ENCODE data around the gene PCDHB5. TPM values are rescaled to one million over a fixed set of nuclear protein-coding genes. Genes with fewer than 3 reads are reported as not detected.
"Not testable (repeated sequence)": the region's sequence is repeated elsewhere in the genome, so short reads cannot be mapped to it uniquely, and the experiment has no call there.

Gene PCDHB5
- total RNA-seq, 1 donor from 2014 or later: 3.1 TPM

DNA sequence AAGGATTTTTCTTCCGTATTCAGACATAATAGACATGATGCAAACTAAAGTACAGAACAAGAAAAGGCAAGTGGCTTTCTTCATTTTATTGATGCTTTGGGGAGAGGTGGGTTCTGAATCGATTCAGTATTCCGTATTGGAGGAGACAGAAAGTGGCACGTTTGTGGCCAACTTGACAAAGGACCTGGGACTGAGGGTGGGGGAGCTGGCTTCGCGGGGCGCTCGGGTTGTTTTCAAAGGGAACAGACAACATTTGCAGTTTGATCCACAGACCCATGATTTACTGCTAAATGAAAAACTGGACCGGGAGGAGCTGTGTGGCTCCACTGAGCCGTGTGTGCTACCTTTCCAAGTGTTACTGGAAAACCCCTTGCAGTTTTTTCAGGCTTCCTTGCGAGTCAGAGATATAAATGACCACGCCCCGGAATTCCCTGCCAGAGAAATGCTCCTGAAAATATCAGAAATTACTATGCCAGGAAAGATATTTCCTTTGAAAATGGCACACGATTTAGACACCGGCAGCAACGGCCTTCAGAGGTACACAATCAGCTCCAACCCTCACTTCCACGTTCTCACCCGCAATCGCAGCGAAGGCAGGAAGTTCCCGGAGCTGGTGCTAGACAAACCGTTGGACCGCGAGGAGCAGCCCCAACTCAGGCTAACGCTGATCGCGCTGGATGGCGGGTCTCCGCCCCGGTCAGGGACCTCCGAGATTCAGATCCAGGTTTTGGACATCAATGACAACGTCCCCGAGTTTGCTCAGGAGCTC, 15.4 kb downstream of the PCDHB5 start:
- peaks cover 0 to 4% (median 3%) of the 10 kb centered on the region in 3 donors for H3K27me3 ChIP-seq (ENCODE audit: control insufficient read depth in 3 of 3, insufficient read depth in 3 of 3, low read length in 3 of 3)
- H3K4me3 ChIP-seq (ENCODE audit: low read length in 3 of 3): peak overlapping the region in 2 of 3 donors; percentile 11 to 39
- no peak overlapping the region for H3K9ac ChIP-seq (ENCODE audit: low read depth in 1 of 3, low read length in 3 of 3)
- H3K9me3 ChIP-seq (ENCODE audit: control insufficient read depth in 3 of 3, low read length in 3 of 3): peaks cover 7 to 17% (median 8%) of the 10 kb centered on the region in 3 donors
- H3K36me3 ChIP-seq (ENCODE audit: control insufficient read depth in 3 of 3, insufficient read depth in 3 of 3, low read length in 3 of 3): no peaks in the 10 kb centered on the region
- H3K27ac ChIP-seq (ENCODE audit: low read depth, low read length): no peak overlapping the region
- no peaks in the 10 kb centered on the region for H3K4me1 ChIP-seq (ENCODE audit: control insufficient read depth in 3 of 3, insufficient read depth in 3 of 3, low read length in 3 of 3)

- H3K27me3 ChIP-seq (ENCODE audit: control insufficient read depth in 3 of 3, insufficient read depth in 3 of 3, low read length in 3 of 3): peaks cover 0 to 4% (median 3%) of the 10 kb centered on the region in 3 donors
- H3K36me3 ChIP-seq (ENCODE audit: control insufficient read depth in 3 of 3, insufficient read depth in 3 of 3, low read length in 3 of 3): no peaks in the 10 kb centered on the region
- H3K9ac ChIP-seq (ENCODE audit: low read depth in 1 of 3, low read length in 3 of 3): no peak overlapping the region
- H3K4me3 ChIP-seq (ENCODE audit: low read length in 3 of 3): peak overlapping the region in 1 of 3 donors; percentile 11
- no peak overlapping the region for H3K27ac ChIP-seq (ENCODE audit: low read depth, low read length)
- H3K4me1 ChIP-seq (ENCODE audit: control insufficient read depth in 3 of 3, insufficient read depth in 3 of 3, low read length in 3 of 3): no peaks in the 10 kb centered on the region
- H3K9me3 ChIP-seq (ENCODE audit: control insufficient read depth in 3 of 3, low read length in 3 of 3): peaks cover 8 to 17% (median 9%) of the 10 kb centered on the region in 3 donors
Measured at GRCh38 chr5:141150993-141151325, 16.0 kb downstream of the PCDHB5 start.

DNA sequence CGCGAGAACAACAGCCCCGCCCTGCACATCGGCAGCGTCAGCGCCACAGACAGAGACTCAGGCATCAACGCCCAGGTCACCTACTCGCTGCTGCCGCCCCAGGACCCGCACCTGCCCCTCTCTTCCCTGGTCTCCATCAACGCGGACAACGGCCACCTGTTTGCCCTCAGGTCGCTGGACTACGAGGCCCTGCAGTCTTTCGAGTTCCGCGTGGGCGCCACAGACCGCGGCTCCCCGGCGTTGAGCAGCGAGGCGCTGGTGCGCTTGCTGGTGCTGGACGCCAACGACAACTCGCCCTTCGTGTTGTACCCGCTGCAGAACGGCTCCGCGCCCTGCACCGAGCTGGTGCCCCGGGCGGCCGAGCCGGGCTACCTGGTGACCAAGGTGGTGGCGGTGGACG, 16.6 kb downstream of the PCDHB5 start:
- not testable (repeated sequence) for H3K27me3 ChIP-seq (ENCODE audit: control insufficient read depth in 3 of 3, insufficient read depth in 3 of 3, low read length in 3 of 3); H3K4me3 ChIP-seq (ENCODE audit: low read length in 3 of 3); H3K4me1 ChIP-seq (ENCODE audit: control insufficient read depth in 3 of 3, insufficient read depth in 3 of 3, low read length in 3 of 3); H3K9ac ChIP-seq (ENCODE audit: low read depth in 1 of 3, low read length in 3 of 3); H3K27ac ChIP-seq (ENCODE audit: low read depth, low read length); H3K36me3 ChIP-seq (ENCODE audit: control insufficient read depth in 3 of 3, insufficient read depth in 3 of 3, low read length in 3 of 3)
- peaks cover 12 to 21% (median 13%) of the 10 kb centered on the region in 3 donors for H3K9me3 ChIP-seq (ENCODE audit: control insufficient read depth in 3 of 3, low read length in 3 of 3)

DNA sequence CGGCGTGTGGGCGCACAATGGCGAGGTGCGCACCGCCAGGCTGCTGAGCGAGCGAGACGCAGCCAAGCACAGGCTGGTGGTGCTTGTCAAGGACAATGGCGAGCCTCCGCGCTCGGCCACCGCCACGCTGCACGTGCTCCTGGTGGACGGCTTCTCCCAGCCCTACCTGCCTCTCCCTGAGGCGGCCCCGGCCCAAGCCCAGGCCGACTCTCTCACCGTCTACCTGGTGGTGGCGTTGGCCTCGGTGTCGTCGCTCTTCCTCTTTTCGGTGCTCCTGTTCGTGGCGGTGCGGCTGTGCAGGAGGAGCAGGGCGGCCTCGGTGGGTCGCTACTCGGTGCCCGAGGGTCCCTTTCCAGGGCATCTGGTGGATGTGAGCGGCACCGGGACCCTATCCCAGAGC, 17.1 kb downstream of the PCDHB5 start:
- H3K4me3 ChIP-seq (ENCODE audit: low read length in 3 of 3); H3K36me3 ChIP-seq (ENCODE audit: control insufficient read depth in 3 of 3, insufficient read depth in 3 of 3, low read length in 3 of 3); H3K27ac ChIP-seq (ENCODE audit: low read depth, low read length); H3K4me1 ChIP-seq (ENCODE audit: control insufficient read depth in 3 of 3, insufficient read depth in 3 of 3, low read length in 3 of 3); H3K27me3 ChIP-seq (ENCODE audit: control insufficient read depth in 3 of 3, insufficient read depth in 3 of 3, low read length in 3 of 3); H3K9ac ChIP-seq (ENCODE audit: low read depth in 1 of 3, low read length in 3 of 3): not testable (repeated sequence)
- peaks cover 13 to 25% (median 15%) of the 10 kb centered on the region in 3 donors for H3K9me3 ChIP-seq (ENCODE audit: control insufficient read depth in 3 of 3, low read length in 3 of 3)

- no peaks in the 10 kb centered on the region for H3K4me1 ChIP-seq (ENCODE audit: control insufficient read depth in 3 of 3, insufficient read depth in 3 of 3, low read length in 3 of 3)
- no peak overlapping the region for H3K9ac ChIP-seq (ENCODE audit: low read depth in 1 of 3, low read length in 3 of 3)
- no peaks in the 10 kb centered on the region for H3K36me3 ChIP-seq (ENCODE audit: control insufficient read depth in 3 of 3, insufficient read depth in 3 of 3, low read length in 3 of 3)
- peaks cover 13 to 25% (median 13%) of the 10 kb centered on the region in 3 donors for H3K9me3 ChIP-seq (ENCODE audit: control insufficient read depth in 3 of 3, low read length in 3 of 3)
- H3K27me3 ChIP-seq (ENCODE audit: control insufficient read depth in 3 of 3, insufficient read depth in 3 of 3, low read length in 3 of 3): peaks cover 3 to 8% (median 4%) of the 10 kb centered on the region in 3 donors
- no peak overlapping the region for H3K4me3 ChIP-seq (ENCODE audit: low read length in 3 of 3)
- no peak overlapping the region for H3K27ac ChIP-seq (ENCODE audit: low read depth, low read length)
Measured at GRCh38 chr5:141155540-141156374, 20.8 kb downstream of the PCDHB5 start.

GRCh38 chr5:141157356-141157755, 22.4 kb downstream of the PCDHB5 start:
- not testable (repeated sequence) for H3K4me1 ChIP-seq (ENCODE audit: control insufficient read depth in 3 of 3, insufficient read depth in 3 of 3, low read length in 3 of 3); H3K9ac ChIP-seq (ENCODE audit: low read depth in 1 of 3, low read length in 3 of 3); H3K36me3 ChIP-seq (ENCODE audit: control insufficient read depth in 3 of 3, insufficient read depth in 3 of 3, low read length in 3 of 3); H3K27ac ChIP-seq (ENCODE audit: low read depth, low read length); H3K4me3 ChIP-seq (ENCODE audit: low read length in 3 of 3); H3K27me3 ChIP-seq (ENCODE audit: control insufficient read depth in 3 of 3, insufficient read depth in 3 of 3, low read length in 3 of 3)
- peaks cover 6 to 22% (median 7%) of the 10 kb centered on the region in 3 donors for H3K9me3 ChIP-seq (ENCODE audit: control insufficient read depth in 3 of 3, low read length in 3 of 3)

GRCh38 chr5:141157901-141158300, 22.9 kb downstream of the PCDHB5 start:
- not testable (repeated sequence) for H3K4me3 ChIP-seq (ENCODE audit: low read length in 3 of 3); H3K4me1 ChIP-seq (ENCODE audit: control insufficient read depth in 3 of 3, insufficient read depth in 3 of 3, low read length in 3 of 3); H3K9ac ChIP-seq (ENCODE audit: low read depth in 1 of 3, low read length in 3 of 3); H3K36me3 ChIP-seq (ENCODE audit: control insufficient read depth in 3 of 3, insufficient read depth in 3 of 3, low read length in 3 of 3); H3K27me3 ChIP-seq (ENCODE audit: control insufficient read depth in 3 of 3, insufficient read depth in 3 of 3, low read length in 3 of 3); H3K27ac ChIP-seq (ENCODE audit: low read depth, low read length)
- H3K9me3 ChIP-seq (ENCODE audit: control insufficient read depth in 3 of 3, low read length in 3 of 3): peaks cover 6 to 21% (median 7%) of the 10 kb centered on the region in 3 donors

GRCh38 chr5:141172381-141173204, 37.6 kb downstream of the PCDHB5 start, which contains the start of gene PCDHB7:
TSS of gene PCDHB7 (plus strand) at chr5:141172644. CDS start at chr5:141172836, 192 bp downstream.
- H3K4me3 ChIP-seq (ENCODE audit: low read length in 3 of 3): peak within 1 kb of the TSS in 2 of 3 donors; percentile 4 to 45
- H3K9me3 ChIP-seq (ENCODE audit: control insufficient read depth in 3 of 3, low read length in 3 of 3): peaks cover 0 to 13% (median 6%) of the 10 kb centered on the region in 3 donors
- no peak within 1 kb of the TSS for H3K27ac ChIP-seq (ENCODE audit: low read depth, low read length)
- H3K36me3 ChIP-seq (ENCODE audit: control insufficient read depth in 3 of 3, insufficient read depth in 3 of 3, low read length in 3 of 3): no peaks in the 10 kb centered on the region
- H3K27me3 ChIP-seq (ENCODE audit: control insufficient read depth in 3 of 3, insufficient read depth in 3 of 3, low read length in 3 of 3): peaks cover 2 to 10% (median 5%) of the 10 kb centered on the region in 3 donors
- no peak within 1 kb of the TSS for H3K9ac ChIP-seq (ENCODE audit: low read depth in 1 of 3, low read length in 3 of 3)
- H3K4me1 ChIP-seq (ENCODE audit: control insufficient read depth in 3 of 3, insufficient read depth in 3 of 3, low read length in 3 of 3): no peaks in the 10 kb centered on the region

- H3K4me3 ChIP-seq (ENCODE audit: low read length in 3 of 3); H3K4me1 ChIP-seq (ENCODE audit: control insufficient read depth in 3 of 3, insufficient read depth in 3 of 3, low read length in 3 of 3); H3K36me3 ChIP-seq (ENCODE audit: control insufficient read depth in 3 of 3, insufficient read depth in 3 of 3, low read length in 3 of 3); H3K9ac ChIP-seq (ENCODE audit: low read depth in 1 of 3, low read length in 3 of 3); H3K27ac ChIP-seq (ENCODE audit: low read depth, low read length): not testable (repeated sequence)
- Histone ChIP-seq H3K27me3 (ENCODE audit: control insufficient read depth in 3 of 3, insufficient read depth in 3 of 3, low read length in 3 of 3) (peaks cover 5 to 16% (median 10%) of the 10 kb centered on the region in 3 donors), H3K9me3 (ENCODE audit: control insufficient read depth in 3 of 3, low read length in 3 of 3) (peaks cover 6 to 21% (median 8%) of the 10 kb centered on the region in 3 donors)
Measured at GRCh38 chr5:141174291-141175104, 39.5 kb downstream of the PCDHB5 start.

Data from skeletal muscle tissue (tissue), 4 donors.